GM12878 (cell line): ENCODE measurements around the gene SC5D. TPM values are rescaled to one million over a fixed set of nuclear protein-coding genes. Genes with fewer than 3 reads are reported as not detected.

ENCODE experiments used
- ATAC-seq: fragments of 200-7000 bp; cut with Tn5 transposase; 3 replicates; pipeline ENCODE4 v1.9.1; 2020; ENCODE audit warnings: mild to moderate bottlenecking, moderate library complexity
- BruUV-seq: library from RNA; stranded (reverse); fragments of 400-500 nt; replicated peaks from 2 replicates; lab custom pipeline; 2021; lab: Mats Ljungman, UMichigan
- CTCF ChIA-PET: fragments of 300-600 bp; sonication (Branson Sonifier 250); formaldehyde crosslinking; extraction: SDS; loops from one replicate; lab custom pipeline; 2021; ENCODE audit warnings: inconsistent platforms; lab: Yijun Ruan, JAX
- POLR2A ChIA-PET: fragments of 350-600 bp; formaldehyde crosslinking; extraction: SDS; loops from one replicate; lab custom pipeline; 2021; ENCODE audit warnings: inconsistent platforms; lab: Charles Lee
- RAD21 ChIA-PET: fragments of 300-600 bp; sonication (Branson Sonifier 250); formaldehyde crosslinking; loops from one replicate; lab custom pipeline; 2023; ENCODE audit warnings: antibody characterized with exemption; ENCODE audit not compliant: unreplicated experiment; lab: Charles Lee
- SMC1A ChIA-PET: fragments of 300-600 bp; sonication (Branson Sonifier 250); formaldehyde crosslinking; loops from one replicate; lab custom pipeline; 2023; ENCODE audit not compliant: unreplicated experiment, uncharacterized antibody; lab: Charles Lee
- DNase-seq: peaks from one replicate; pipeline ENCODE4 v3.0.0-alpha.2; 2011; ENCODE audit warnings: low read depth, low spot score
- FAIRE-seq: peaks from 3 replicates; lab custom pipeline; 2011; peaks lifted over from hg19 to GRCh38; lab: Jason Lieb, UNC
- H2AFZ ChIP-seq: 2 replicates; pipeline ENCODE4 v1.6.0; 2011; ENCODE audit warnings: low read depth, low read length, control low read depth; ENCODE audit not compliant: control insufficient read depth
- H3K27ac ChIP-seq: 2 replicates; pipeline ENCODE4 v1.5.1; 2011; ENCODE audit warnings: control low read depth; ENCODE audit not compliant: control insufficient read depth, insufficient read depth
- H3K27me3 ChIP-seq, 2 experiments: replicated peaks in 1 of 2; 2 replicates each; pipeline versions ENCODE4 v1.6.0 to v1.6.1; 2011; ENCODE audit warnings: low read length in 1 of 2; ENCODE audit not compliant: control insufficient read depth in 2 of 2, insufficient read depth in 2 of 2
- H3K36me3 ChIP-seq, 2 experiments: 2 replicates each; pipeline ENCODE4 v1.5.1; 2011; ENCODE audit warnings: low read length in 1 of 2; ENCODE audit not compliant: control insufficient read depth in 2 of 2, insufficient read depth in 2 of 2
- H3K4me1 ChIP-seq: 2 replicates; pipeline ENCODE4 v1.6.1; 2011; ENCODE audit warnings: mild to moderate bottlenecking, low read length, moderate library complexity, mixed read lengths; ENCODE audit not compliant: control insufficient read depth, insufficient read depth
- H3K4me2 ChIP-seq: 2 replicates; pipeline ENCODE4 v1.6.0; 2011; ENCODE audit warnings: control low read depth; ENCODE audit not compliant: control insufficient read depth, insufficient read depth
- H3K4me3 ChIP-seq: fragments of 200-600 bp; sonication (generic); 2 replicates; pipeline ENCODE4 v1.5.1; 2016
- H3K79me2 ChIP-seq: 2 replicates; pipeline ENCODE4 v1.6.0; 2011; ENCODE audit warnings: low read length; ENCODE audit not compliant: control insufficient read depth, insufficient read depth
- H3K9ac ChIP-seq: 2 replicates; pipeline ENCODE4 v1.8.0; 2011; ENCODE audit warnings: low read length, control low read depth, mixed read lengths; ENCODE audit not compliant: control insufficient read depth, insufficient read depth
- H3K9me3 ChIP-seq: replicated peaks from 3 replicates; pipeline ENCODE4 v1.5.1; 2011; ENCODE audit warnings: mild to moderate bottlenecking, low read length; ENCODE audit not compliant: control insufficient read depth, insufficient read depth
- H4K20me1 ChIP-seq: 2 replicates; pipeline ENCODE4 v1.6.0; 2011; ENCODE audit not compliant: control insufficient read depth, insufficient read depth
- CHD2 ChIP-seq: IDR thresholded peaks from 2 replicates; pipeline ENCODE4 v1.6.1; 2011; ENCODE audit warnings: low read depth, low read length, improper control_type of control experiment, borderline replicate concordance
- CHD4 ChIP-seq: fragments of 200-600 bp; sonication (generic); IDR thresholded peaks from 2 replicates; pipeline ENCODE4 v1.6.1; 2016; ENCODE audit warnings: mild to moderate bottlenecking
- E2F8 ChIP-seq: fragments of 450-650 bp; IDR thresholded peaks from 2 replicates; pipeline ENCODE4 v1.6.1; 2018; ENCODE audit warnings: mild to moderate bottlenecking, low read depth, moderate library complexity; ENCODE audit not compliant: partially characterized antibody
- KLF5 ChIP-seq: fragments of 450-650 bp; IDR thresholded peaks from 2 replicates; pipeline ENCODE4 v1.6.1; 2014; ENCODE audit warnings: mild to moderate bottlenecking; ENCODE audit not compliant: partially characterized antibody
- MEF2B ChIP-seq: fragments of 450-650 bp; IDR thresholded peaks from 2 replicates; pipeline ENCODE4 v1.6.1; 2018; ENCODE audit warnings: mild to moderate bottlenecking, moderate library complexity; ENCODE audit not compliant: partially characterized antibody, poor library complexity, severe bottlenecking
- MYB ChIP-seq: fragments of 150-350 bp; IDR thresholded peaks from 2 replicates; pipeline ENCODE4 v1.6.1; 2014; ENCODE audit warnings: mild to moderate bottlenecking, low read depth, low read length, borderline replicate concordance
- PML ChIP-seq: IDR thresholded peaks from 2 replicates; pipeline ENCODE4 v1.6.1; 2012; ENCODE audit warnings: low read length, inconsistent platforms
- TAF1 ChIP-seq: IDR thresholded peaks from 2 replicates; pipeline ENCODE4 v1.6.1; 2011; ENCODE audit warnings: mild to moderate bottlenecking, low read depth, low read length, borderline replicate concordance
- WGBS: methylation state at CpG from one replicate; pipeline ENCODE4 v1.1.6; 2016; ENCODE audit warnings: low lambda C conversion rate; ENCODE audit not compliant: insufficient replicate concordance, insufficient coverage; ENCODE audit errors: missing lambda C conversion rate; 5-methylcytosine and 5-hydroxymethylcytosine counted together
- in situ Hi-C: fragments of 300-500 bp; cut with MboI; formaldehyde crosslinking; loops from 9 replicates; pipeline ENCODE4 v1.14.3; 2018; ENCODE audit warnings: mixed read lengths
- intact Hi-C: fragments of 100-400 bp; cut with micrococcal nuclease; formaldehyde crosslinking; loops from one replicate; pipeline ENCODE4 v1.14.2; 2022; ENCODE audit not compliant: unreplicated experiment
- polyA plus RNA-seq, 11 experiments: library from polyadenylated mRNA; depleted of rRNA in 4 of 11; unstranded in 6 of 11; stranded (reverse) in 5 of 11; fragments of >200 nt; fragmentation: Nextera tagmentation in 4 of 11; fragmentation: Illumina TruSeq in 1 of 11; extraction: Ambion mirVana in 4 of 11; extraction: Trizol in 1 of 11; gene quantifications; 1 replicate in 1 of 11; 2 replicates in 10 of 11; pipeline versions ENCODE4 v1.2.1 to v1.2.3, GENCODE V29; 2011 to 2016; ENCODE audit warnings: inconsistent platforms in 2 of 11, missing spikeins in 2 of 11, low read depth in 1 of 11
- total RNA-seq, 4 experiments: library from RNA; depleted of rRNA in 3 of 4; stranded (reverse); fragments of >200 nt in 3 of 4; fragmentation: Illumina TruSeq in 1 of 4; extraction: Trizol in 1 of 4; gene quantifications; 2 replicates each; pipeline versions ENCODE4 v1.2.1 to v1.2.3, GENCODE V29; 2013 to 2021

Gene SC5D
- total and polyA plus RNA-seq, 10 of the 15 experiments (the other 5 are each of a cell fraction or from before 2014, with no cell fraction given): 23.7 to 134 (median 30.8) TPM

- Histone ChIP-seq H3K27ac (no peak overlapping the region), H4K20me1 (no peaks in the 10 kb centered on the region), H3K9me3 (no peaks in the 10 kb centered on the region; the same call in 2 of the 3 replicates), H3K4me1 (no peaks in the 10 kb centered on the region; the same call in 1 of the 2 replicates), H3K27me3 (peaks cover 0 to 2% of the 10 kb centered on the region in 2 experiments; a peak in 1 of 4 replicates), H3K36me3 (no peaks in the 10 kb centered on the region), H3K4me3 (no peak overlapping the region), H3K9ac (no peak overlapping the region), H3K79me2 (no peaks in the 10 kb centered on the region), H3K4me2 (no peak overlapping the region), H2AFZ (no peak overlapping the region)
- SMC1A ChIA-PET: no interaction called here
- CTCF ChIA-PET: no interaction called here
- no TSS peak for BruUV-seq
- DNase-seq: no peak
- TF ChIP-seq CHD4 (no peak), KLF5 (no peak), MEF2B (no peak), TAF1 (no peak), E2F8 (no peak), CHD2 (no peak), MYB (no peak), PML (no peak)
- POLR2A ChIA-PET: no interaction called here
- in situ Hi-C loops (no loop called here), intact Hi-C loops (no loop called here)
- 66% methylated on average over 4 of the region's 4 CpGs for WGBS
- RAD21 ChIA-PET: no interaction called here
- no peak for ATAC-seq
- no peak for FAIRE-seq
Observed at GRCh38 chr11:121274332-121274991, 18.1 kb upstream of the SC5D start.
